Hindlimb muscle (tissue), 1 donor: ENCODE data around the gene ARHGAP6. TPM values are rescaled to one million over a fixed set of nuclear protein-coding genes. Genes with fewer than 3 reads are reported as not detected.
"Not testable (repeated sequence)": the region's sequence is repeated elsewhere in the genome, so short reads cannot be mapped to it uniquely, and the experiment has no call there.

ENCODE experiments used
- DNase-seq: peaks from one replicate; pipeline ENCODE4 v3.0.0-alpha.2; 2013
- polyA plus RNA-seq: library from polyadenylated mRNA; unstranded; fragments of 120-200 nt; gene quantifications from one replicate; pipeline ENCODE4 v1.2.1, GENCODE V29; 2013; ENCODE audit not compliant: insufficient read length

The ARHGAP6 gene
- polyA plus RNA-seq, 1 donor: 12.8 TPM

- DNase-seq: no peak
Measured at GRCh38 chrX:11393949-11394654, 271.6 kb downstream of the ARHGAP6 start.

DNA sequence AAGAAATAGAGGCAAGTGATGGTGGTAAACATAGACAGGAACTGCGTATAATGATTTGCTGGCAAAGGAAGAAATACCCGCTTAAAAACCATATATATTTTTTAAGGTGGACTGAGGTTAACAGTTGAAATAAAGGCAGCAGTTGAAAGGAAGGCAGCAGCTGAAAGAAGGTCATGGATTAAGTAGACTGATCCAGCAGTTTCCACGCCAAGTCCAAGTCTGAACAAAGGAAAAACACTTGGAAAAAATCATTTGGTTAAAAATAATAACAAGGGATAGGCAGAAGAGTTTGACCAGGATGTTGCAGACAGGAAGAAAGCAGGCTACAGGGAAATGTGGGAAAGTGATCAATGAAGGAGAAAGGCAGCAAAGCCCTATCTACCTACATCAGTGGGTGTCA is 278.9 kb downstream of the ARHGAP6 start:
- peak; percentile 24 for DNase-seq

- DNase-seq: peak; percentile 11
Measured at GRCh38 chrX:11386001-11386523, 279.7 kb downstream of the ARHGAP6 start.

- DNase-seq: no peak
Measured at GRCh38 chrX:11382930-11383329, 282.8 kb downstream of the ARHGAP6 start.

- peak; percentile 42 for DNase-seq
Measured at GRCh38 chrX:11381464-11381863, 284.3 kb downstream of the ARHGAP6 start.

DNA sequence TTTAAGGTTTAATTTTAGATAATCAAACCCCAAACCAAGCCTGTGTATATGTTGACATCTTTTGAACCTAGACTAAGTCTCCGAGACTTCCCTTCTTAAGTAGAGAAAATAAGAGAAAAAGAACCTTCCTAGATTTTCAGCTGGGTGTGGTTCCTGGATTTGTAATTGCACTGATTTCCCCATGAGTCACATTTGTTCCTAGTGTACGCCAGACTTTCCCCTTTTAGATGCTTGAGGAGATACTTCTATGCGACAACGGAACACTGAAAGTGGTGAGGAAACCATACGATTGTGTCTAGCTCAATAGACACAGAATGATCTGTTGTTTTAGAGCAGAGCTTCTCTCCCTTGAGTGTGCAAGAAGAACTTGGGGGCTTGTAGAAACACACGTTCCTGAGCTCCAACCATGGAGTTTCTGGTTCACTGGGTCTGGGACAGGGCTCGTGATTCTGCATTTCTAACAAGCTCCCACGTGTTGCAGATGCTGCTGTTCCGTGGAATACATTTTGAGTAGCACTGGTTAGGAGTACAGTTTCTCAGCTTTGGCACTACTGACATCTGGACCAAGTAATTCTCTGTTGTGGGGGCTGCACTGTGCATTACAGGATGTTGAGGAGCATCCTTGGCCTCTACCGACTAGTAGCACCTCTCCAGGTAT is 285.4 kb downstream of the ARHGAP6 start:
- no peak for DNase-seq

DNA sequence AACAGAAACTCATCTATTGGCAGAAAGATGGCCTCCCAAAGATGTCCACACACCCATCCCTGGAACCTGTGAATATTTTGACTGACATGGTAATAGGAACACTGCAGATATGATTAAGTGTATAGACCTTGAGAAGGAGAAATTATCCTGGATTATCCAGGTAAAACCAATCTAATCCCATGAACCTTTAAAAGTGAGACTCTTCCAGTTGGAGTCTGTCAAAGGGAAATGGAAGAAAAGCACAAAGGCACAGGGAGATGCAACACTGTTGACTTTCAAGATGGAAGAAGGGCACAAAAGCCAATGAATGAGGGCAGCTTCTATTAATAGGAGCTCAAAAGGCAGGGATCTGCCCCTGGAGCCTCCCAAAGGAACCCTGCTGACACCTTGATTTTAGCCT is 289.6 kb downstream of the ARHGAP6 start:
- no peak for DNase-seq

DNA sequence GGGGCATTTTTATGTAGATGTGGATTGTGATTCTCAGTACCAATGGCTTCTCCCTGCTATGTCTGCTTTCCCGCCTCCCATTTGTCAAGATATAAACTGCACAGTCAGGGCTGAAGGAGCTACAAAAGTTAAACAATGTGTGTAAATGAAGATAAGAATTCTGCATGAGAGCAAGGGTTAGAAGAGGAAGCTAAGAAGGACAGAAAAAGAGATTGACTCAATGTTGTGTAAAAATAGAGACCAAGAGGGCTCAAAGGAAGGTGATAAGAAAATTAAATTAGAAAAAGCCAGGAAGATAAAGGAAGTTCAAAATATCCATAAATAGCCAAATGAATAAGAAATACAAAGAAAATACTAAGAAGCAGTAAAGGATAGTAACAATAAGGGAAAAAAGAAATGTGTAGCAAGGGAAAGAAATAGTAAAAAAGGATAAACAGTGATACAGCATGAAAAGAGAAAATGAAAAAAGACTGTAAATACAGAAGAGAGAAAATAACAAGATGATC is 290.1 kb downstream of the ARHGAP6 start:
- DNase-seq: no peak

DNA sequence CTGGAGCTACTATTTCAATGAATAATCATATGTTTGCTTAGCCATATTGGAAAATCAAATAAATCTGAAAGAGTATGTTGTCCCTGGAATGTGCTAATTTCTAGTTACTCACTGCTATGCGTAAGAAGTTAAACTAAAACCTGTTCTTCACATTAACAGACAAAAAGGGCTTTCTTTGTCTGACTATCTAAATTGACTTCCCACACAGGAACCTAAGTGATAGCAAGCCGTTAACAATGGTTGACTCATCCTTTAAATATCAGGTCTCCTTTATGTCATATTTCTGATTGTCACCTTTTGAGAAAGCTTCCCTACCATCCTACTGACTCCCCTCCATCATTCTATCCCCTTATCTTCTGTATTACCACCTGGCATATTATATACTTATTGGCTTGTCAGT is 291.1 kb downstream of the ARHGAP6 start:
- DNase-seq: no peak

- no peak for DNase-seq
Measured at GRCh38 chrX:11371106-11371505, 294.6 kb downstream of the ARHGAP6 start.

DNA sequence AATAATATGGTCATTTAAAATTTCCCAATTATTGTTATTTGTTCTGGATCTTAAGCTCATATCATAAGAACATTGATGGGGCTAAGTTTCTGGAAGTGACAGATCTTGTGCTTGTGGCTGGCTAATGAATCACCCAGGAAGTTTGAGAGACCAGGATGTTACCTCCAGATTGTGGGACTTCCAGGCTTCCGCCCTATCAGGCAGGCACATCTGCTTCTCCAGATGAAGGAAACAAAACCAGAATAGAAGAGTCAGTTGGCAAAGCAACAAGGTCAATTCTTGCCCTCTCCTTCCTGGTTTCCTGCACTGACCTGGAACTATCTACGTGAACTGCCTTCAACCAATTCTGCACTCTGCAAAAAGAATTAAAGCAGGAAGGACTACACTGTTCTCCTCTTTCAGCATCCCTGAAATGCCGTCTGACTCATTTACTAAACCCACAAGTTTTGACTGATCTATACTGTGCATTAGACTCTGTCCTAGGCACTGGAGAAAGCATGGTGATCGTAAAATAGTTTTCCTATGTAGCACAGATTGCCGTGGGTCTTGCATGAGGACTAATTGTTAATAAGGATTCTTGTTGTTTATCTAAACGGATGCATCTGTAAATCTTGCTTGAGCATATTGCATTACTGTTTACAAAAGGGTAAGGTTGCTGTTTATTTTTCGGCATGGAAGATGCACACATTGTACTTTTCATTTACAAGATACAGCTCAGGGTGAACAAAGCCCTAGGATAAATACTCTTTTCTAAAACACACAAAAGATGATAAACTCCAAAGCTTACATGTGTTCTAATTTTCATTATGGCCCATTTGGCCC is 297.9 kb downstream of the ARHGAP6 start:
- no peak for DNase-seq

DNA sequence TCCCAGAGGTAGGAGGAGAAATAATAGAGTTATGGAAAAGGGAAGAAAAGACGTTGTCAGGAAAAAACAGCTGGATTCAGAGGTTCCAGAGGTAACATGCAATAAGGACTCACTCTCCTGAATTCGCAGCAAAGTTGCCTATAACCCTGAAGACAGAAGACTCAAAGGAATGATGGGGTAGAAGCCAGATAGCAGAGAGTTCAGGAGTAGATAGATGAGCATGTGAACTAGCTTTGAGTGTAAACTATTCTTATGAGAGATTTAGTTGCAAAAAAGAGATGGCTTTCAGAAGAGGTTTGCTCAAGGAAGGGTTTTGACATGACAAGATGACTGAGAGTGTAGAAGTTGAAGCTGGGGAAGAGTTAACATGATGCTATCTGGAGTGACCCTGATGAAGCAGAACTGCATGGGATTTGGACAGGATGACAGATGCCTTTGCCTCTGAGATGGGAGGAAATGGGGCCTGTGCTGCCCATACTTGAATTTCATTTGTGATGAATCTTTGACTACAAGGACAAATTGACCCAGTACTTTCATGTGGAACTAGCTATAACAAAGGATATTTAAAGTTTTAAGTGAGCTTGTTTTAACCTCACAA is 298.6 kb downstream of the ARHGAP6 start:
- DNase-seq: no peak

DNA sequence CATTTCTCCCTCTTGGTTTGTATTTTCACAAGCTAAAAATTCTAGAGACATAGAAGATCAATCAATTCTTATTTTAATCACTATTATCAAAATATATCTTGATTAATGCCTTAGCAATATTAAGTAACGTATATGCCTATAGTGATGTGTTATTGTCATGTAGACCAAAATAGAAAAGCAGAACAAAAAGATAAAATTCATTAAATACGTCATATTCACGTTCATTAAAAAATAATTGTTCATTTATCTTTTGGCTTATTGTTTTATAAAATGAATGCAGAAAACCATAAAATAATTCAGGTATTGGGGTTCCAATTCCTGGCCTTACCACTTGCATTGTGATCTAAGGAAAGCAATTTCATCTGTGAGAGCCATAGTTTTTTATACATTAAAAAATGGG is 300.3 kb downstream of the ARHGAP6 start:
- no peak for DNase-seq

DNA sequence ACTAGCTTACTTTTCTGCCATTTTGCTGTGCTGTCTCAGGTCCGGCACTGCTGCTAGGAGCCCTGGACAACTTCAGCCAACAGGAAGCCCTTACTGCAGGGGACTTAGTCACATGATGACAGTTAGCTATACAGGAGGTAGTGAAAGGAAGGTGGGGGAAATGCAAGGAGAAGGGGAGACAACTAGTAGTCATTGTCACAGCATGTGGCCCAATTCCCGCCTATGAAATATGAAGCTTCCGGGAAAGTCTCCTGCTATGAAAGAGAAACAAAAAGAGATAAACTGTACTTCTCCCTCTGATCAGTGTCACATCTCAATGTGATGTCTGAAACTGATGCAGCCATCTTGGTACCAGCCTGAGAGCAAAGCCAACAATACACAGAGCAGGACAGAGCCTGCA is 300.9 kb downstream of the ARHGAP6 start:
- no peak for DNase-seq

GRCh38 chrX:11363825-11364224 is 301.9 kb downstream of the ARHGAP6 start:
- DNase-seq: not testable (repeated sequence)

DNA sequence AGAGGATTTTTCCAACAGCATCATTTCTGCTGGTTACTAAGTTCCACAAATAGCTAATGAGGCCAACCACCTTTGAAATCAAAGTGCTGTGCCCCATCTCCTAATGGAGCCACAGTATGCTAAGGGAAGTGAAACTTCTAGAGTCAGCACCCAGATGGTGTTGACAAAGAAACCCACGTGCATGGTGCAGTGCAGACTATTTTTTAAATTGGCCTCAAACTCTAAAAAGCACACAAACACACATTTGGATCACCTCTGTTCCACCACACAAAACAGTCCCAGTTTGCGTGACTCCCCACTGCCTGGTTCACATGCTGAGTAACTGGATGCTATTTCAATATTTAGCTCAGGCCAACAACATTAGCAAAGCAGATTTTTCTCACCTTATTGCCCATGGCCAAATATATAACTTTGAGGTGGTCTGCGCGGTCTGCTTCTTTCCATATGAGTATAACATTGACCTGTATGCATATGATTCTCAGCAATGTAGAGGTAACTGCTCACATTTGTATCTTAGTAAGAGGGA is 302.6 kb downstream of the ARHGAP6 start:
- no peak for DNase-seq

- not testable (repeated sequence) for DNase-seq
Measured at GRCh38 chrX:11361666-11362065, 304.1 kb downstream of the ARHGAP6 start.

DNA sequence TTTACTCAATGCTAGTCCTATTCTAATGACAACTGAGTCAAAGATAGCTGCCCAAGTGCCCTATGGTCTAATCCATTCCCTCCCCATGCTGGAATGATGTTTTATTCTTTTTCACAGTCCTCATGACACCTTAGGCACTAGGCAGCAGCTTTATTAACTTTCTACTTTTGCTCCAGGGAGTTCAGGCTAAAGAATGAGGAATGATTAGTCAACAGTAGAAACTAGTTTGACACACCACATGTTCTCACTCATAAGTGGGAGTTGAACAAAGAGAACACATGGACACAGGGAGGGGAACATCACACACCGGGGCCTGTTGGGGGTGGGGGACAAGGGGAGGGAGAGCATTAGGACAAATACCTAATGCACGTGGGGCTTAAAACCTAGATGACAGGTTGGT is 309.8 kb downstream of the ARHGAP6 start:
- not testable (repeated sequence) for DNase-seq

GRCh38 chrX:11355259-11355909 is 310.3 kb downstream of the ARHGAP6 start:
- DNase-seq: no peak

DNA sequence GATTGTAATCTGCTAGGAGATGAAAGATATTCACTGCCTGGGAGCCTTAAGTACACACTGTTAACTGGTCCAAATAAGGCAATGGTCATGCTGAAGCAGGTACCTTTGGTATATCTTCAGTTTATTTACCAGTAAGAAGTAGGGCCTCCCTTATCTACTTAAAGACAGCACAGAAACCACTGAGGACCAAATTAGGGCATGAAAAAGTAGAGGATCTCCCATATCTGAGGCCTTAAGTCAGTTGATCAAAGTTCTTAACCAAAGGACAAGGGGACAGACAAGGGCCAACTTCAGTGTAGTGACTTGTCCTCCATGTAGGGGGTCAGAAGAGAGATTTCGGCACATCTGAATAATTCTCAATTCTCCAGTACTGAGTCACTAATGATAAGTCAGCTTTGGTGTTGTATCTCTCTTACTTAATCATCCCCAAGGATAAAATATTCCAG is 313.4 kb downstream of the ARHGAP6 start:
- DNase-seq: no peak
